NCI-H2196 (cell line): ENCODE results near the gene ZNF519.
"Not testable (repeated sequence)": the region's sequence is repeated elsewhere in the genome, so short reads cannot be mapped to it uniquely, and the experiment has no call there.

Source experiments
- DNase-seq: peaks from one replicate; lab custom pipeline; 2025; ENCODE audit not compliant: unreplicated experiment; lab: John Stamatoyannopoulos, UW

ZNF519 gene

GRCh38 chr18:14132271-14132700 lies at the start of gene ZNF519:
TSS of gene ZNF519 (minus strand) at chr18:14132435. CDS start at chr18:14132277, 158 bp downstream.
- peak; percentile 96 for DNase-seq

GRCh38 chr18:14179306-14179705 lies 47.1 kb upstream of the ZNF519 start:
- DNase-seq = no peak

GRCh38 chr18:14178321-14179196 lies 46.3 kb upstream of the ZNF519 start:
- DNase-seq = peak; percentile 59

- not testable (repeated sequence) for DNase-seq
Observed at GRCh38 chr18:14177540-14178320, 45.5 kb upstream of the ZNF519 start.

- DNase-seq = not testable (repeated sequence)
Observed at GRCh38 chr18:14175404-14175803, 43.2 kb upstream of the ZNF519 start.

GRCh38 chr18:14174706-14175085 lies 42.5 kb upstream of the ZNF519 start:
- no peak for DNase-seq

- not testable (repeated sequence) for DNase-seq
Observed at GRCh38 chr18:14174002-14174705, 41.9 kb upstream of the ZNF519 start.

- not testable (repeated sequence) for DNase-seq
Observed at GRCh38 chr18:14173116-14173951, 41.1 kb upstream of the ZNF519 start.

- not testable (repeated sequence) for DNase-seq
Observed at GRCh38 chr18:14172142-14173115, 40.2 kb upstream of the ZNF519 start.

- DNase-seq = not testable (repeated sequence)
Observed at GRCh38 chr18:14171301-14172141, 39.3 kb upstream of the ZNF519 start.

GRCh38 chr18:14170367-14171036 lies 38.3 kb upstream of the ZNF519 start:
- DNase-seq = not testable (repeated sequence)

GRCh38 chr18:14162915-14163314 lies 30.7 kb upstream of the ZNF519 start:
- not testable (repeated sequence) for DNase-seq

GRCh38 chr18:14151564-14152113 lies 19.4 kb upstream of the ZNF519 start:
- not testable (repeated sequence) for DNase-seq

GRCh38 chr18:14150766-14151165 lies 18.5 kb upstream of the ZNF519 start:
- DNase-seq = not testable (repeated sequence)

- DNase-seq = not testable (repeated sequence)
Observed at GRCh38 chr18:14149916-14150420, 17.7 kb upstream of the ZNF519 start.

- DNase-seq = peak; percentile 5
Observed at GRCh38 chr18:14149121-14149850, 17.1 kb upstream of the ZNF519 start.
